Spleen (tissue), 7 donors: Measurements from ENCODE around the gene ZNF224.

Source experiments
- CTCF ChIP-seq, 11 experiments: fragments of 200-600 bp in 7 of 11; fragments of 450-650 bp in 4 of 11; sonication (generic) in 4 of 11; IDR thresholded peaks in 8 of 11; conservative IDR thresholded peaks in 3 of 11; 1 replicate in 7 of 11; 2 replicates in 4 of 11; pipeline versions ENCODE4 v1.4.0 to v1.8.0; 2016 to 2021; ENCODE audit warnings: antibody characterized with exemption in 11 of 11, inconsistent platforms in 4 of 11, mild to moderate bottlenecking in 1 of 11
- POLR2A ChIP-seq, 3 donors: fragments of 450-650 bp; IDR thresholded peaks; one replicate each; pipeline ENCODE4 v1.5.1; 2017; ENCODE audit warnings: antibody characterized with exemption in 3 of 3, mild to moderate bottlenecking in 1 of 3
- POLR2AphosphoS5 ChIP-seq, 3 donors: sonication (generic); formaldehyde crosslinking; IDR thresholded peaks; one replicate each; pipeline ENCODE4 v1.5.1; 2017; ENCODE audit warnings: antibody characterized with exemption in 3 of 3
- donor health status: DM: no; HTN: no; CAD: no; lungs with moderate emphysema.
- donor health status: DM: no; HTN: no; CAD: no.
- donor health status: DM: no; HTN: no; CAD: no.

- TF ChIP-seq CTCF (IDR thresholded peaks at IDR 0.05 in 8 of 11, conservative IDR thresholded peaks at IDR 0.05 in 3 of 11) (no peak), POLR2AphosphoS5 (IDR thresholded peaks at IDR 0.05) (peak in 1 of 3 donors; percentile 30), POLR2A (IDR thresholded peaks at IDR 0.05) (no peak)
Measured at GRCh38 chr19:44111910-44112463, 17.8 kb downstream of the ZNF224 start.
